NCI-H510A (cell line): ENCODE data around the gene SLC44A5.
A peak's percentile ranks its signal among the peaks of the same experiment; 100 is the strongest.
"Not testable (repeated sequence)": the region's sequence is repeated elsewhere in the genome, so short reads cannot be mapped to it uniquely, and the experiment has no call there.

Source experiments
- DNase-seq: peaks from one replicate; lab custom pipeline; 2025; lab: John Stamatoyannopoulos, UW

Gene SLC44A5

GRCh38 chr1:75366595-75366994, 244.3 kb downstream of the SLC44A5 start:
- no peak for DNase-seq

DNA sequence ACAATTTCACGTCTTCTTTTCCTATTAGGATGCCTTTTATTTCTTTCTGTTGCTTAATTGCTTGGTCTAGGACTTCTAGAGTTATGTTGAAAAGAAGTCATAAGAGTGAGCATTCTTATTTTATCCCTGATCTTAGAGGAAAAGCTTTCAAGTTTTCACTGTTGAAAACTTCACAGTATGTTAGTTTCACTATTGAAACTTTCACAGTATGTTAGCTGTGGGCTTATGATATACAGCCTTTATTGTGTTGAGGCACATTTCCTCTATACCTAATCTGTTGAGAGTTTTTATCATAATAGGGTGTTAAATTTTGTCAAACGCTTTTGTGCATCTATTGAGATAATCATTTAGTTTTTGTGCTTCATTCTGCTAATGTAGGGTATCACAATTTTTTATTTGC, 249.7 kb downstream of the SLC44A5 start:
- no peak for DNase-seq

DNA sequence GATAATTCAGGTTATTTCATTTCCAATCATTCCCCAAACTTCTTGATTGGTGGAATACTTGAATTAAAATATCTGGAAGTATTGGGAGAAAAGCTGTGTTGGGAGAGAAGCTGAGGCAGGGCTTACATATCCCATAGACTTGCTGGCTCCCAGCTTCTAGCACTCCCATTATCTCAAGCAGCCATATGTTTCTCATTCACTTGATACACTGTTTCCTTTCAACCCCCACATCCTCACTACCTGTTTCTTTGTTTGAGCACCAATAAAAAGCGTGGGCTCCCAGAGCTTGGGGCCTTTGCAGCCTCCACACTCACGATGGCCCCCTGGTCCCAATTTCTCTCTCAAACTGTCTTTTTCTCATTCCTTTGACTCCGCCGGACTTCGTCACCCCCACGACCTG, 256.6 kb downstream of the SLC44A5 start:
- DNase-seq = not testable (repeated sequence)

DNA sequence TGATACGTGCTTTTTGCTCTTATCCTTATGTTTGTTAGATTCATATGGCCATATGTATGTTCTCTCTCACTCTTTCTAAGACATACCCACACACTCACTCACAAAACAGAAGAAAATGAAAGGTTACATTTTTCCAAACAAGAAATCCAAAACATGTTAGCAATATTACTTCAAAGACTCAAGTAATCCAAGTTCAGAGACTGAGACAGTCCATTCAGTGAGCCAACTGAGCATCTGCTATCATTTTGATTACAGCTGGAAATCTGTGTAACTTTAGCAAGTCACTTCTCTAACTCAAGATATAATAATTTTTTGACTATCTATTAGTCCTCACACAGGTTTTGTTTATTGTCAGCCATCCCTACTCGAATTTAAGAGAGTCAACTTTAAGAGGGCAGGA, 257.9 kb downstream of the SLC44A5 start:
- no peak for DNase-seq

DNA sequence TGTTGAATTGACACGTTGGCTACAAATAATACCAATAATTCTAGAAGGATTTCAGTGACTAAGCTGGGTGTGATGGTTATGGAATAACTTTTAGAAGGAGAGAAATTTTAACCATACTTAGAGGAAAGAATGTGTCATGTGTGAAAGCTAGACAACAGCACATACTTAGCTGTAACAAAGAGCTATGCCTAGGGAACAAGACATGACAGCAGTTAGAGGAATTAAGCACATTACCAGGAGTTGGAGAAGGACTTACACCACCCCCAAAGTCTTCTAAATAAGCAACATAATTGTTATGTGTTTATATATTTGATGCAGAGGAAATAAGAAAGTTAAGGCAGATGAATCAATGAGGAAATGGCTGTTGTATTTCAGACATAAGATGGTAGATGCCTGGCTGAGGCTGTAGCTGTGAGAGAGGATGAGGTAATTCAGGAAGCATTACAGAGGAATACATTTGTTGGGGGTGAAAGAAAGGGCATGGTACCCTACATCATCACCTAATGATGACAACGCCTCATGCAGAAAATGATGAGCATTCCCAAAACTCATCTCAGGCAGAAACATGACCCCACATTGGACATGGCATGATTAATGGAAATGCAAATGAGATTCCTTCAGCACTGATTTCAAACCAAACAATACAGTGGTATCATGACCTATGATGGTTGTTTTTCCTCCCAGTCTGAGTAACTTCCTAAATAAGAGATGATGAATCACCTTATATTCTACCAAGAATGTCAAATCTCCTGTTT, 265.2 kb downstream of the SLC44A5 start:
- DNase-seq = no peak

- peak; percentile 41 for DNase-seq
Measured at GRCh38 chr1:75342786-75343185, 268.1 kb downstream of the SLC44A5 start.

GRCh38 chr1:75341537-75341936, 269.4 kb downstream of the SLC44A5 start:
- DNase-seq = no peak

DNA sequence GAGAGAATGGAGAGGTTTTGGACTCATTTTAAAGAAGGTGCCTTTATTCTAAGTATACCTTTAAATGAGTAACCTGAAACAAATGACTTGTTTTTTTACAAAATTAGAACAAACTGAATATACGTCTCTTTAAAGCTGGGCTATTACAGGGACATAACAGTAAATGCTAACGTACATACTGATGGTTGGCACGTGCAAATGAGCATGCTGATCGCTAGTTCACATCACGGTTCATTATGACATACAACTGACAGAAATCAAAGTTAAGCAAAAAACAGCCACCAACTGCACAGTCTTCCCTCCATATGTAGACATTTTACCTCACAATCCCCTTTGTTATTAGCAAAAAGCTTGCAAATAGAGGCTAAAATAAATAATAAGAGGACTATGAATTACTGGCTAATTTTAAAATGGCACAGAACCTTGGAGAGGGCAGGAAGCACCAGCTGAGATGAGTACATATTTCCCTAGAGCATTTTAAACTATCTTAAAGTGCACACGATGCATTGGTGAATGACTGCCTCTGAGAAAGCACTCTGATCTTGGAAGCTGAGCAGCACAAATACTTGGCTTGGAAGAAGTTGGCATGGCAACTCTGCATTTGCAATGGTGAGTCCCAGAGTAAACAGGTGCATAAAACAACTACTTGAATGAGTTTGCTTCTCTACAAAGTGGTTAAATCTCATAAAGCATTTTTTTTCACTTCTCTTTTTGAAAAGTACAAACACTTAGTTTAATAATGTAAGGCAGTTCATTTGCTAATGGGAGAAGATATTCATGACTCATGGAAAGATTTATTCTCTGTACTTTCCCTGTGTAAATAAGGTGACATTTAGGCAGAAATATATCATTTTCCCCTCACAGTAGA, 272.1 kb downstream of the SLC44A5 start:
- DNase-seq = no peak

GRCh38 chr1:75334876-75335389, 276.0 kb downstream of the SLC44A5 start:
- no peak for DNase-seq

- DNase-seq = no peak
Measured at GRCh38 chr1:75330624-75331023, 280.3 kb downstream of the SLC44A5 start.

DNA sequence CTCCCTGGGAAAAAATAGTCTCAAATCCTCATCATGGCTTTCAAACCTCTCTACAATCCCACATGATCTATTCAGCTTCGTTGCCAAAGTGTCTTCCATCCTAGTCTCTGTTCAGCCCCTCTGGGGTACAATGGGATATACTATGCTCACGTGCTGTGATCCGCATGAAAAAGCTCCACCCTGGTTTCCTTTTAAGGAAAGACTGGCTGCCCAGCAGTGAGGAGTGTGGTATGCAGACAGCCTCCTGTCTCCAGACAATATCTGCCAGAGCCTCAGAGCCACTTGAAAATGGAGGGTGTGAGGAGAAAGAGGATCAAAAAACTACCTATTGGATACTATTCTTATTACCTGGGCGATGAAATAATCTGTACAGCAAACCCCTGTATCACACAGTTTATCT, 282.2 kb downstream of the SLC44A5 start:
- DNase-seq = no peak

DNA sequence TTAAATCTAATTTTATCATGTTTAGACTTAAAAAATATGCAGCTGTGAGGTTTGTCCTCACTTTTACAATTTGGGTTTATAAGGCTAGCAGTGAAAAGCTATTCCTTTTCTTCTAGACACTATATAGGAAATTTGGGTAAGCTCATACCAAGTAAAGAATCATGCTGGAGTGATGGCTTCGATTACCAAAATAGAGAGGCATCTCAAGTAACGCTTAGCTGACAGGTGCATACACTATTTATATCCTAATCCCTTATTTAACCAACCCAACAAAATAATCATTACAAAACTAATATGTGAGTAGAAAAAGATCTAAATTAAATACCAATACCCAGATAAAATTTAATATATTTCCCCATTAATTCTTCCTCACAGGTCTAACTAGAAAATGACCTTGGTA, 283.5 kb downstream of the SLC44A5 start:
- DNase-seq = no peak

DNA sequence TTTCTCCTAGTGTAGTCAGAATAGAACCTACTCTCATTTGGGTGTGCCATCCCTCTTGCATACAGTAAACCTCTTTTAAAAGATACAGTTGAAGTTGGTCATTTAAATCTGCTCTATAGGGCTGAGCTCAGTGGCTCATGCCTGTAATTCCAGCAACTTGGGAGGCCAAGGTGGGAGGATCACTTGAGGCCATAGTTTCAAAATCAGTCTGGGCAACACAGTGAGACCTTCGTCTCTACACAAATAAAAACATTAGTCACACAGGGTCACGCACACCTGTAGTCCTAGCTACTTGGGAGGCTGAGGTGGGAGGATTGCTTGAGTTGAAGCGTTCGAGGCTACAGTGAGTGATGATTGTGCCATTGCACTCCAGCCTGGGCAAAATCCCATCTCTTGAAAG, 292.9 kb downstream of the SLC44A5 start:
- DNase-seq = no peak

DNA sequence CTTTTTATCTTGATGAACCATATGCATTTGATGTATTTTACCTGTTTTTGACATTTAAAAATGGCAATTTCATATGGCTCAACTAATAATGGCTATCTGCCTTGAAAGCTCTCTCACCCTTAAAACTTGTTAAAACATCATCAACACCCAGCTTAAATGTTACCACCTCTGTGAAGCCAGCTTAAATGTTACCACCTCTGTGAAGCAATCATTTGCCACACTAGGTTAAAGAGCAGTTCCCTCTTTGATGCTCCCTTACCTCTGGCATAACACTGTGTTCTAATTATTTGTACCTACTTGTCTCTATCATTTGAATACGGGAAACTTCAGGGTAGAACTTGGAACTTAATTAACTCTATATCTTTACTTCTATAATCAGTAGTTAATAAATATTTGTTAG, 294.7 kb downstream of the SLC44A5 start:
- DNase-seq = no peak

DNA sequence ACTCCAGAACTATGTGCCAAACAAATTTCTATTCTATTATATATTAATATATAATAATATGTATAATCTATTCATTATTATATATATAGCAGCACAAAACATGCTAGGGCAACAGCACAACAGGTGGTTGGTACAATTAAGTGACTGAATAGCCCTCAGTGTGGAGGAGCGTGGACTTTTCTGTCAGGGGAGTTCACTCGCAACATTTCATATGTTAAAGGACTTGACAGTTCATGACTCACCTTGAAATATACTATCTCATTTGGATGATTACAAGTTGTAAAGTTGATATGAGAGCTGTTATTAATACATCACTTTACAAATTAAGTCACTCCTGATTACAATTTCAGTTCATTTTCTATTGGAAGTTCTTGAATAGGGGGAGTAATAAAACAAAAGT, 298.3 kb downstream of the SLC44A5 start:
- DNase-seq = no peak

- DNase-seq = no peak
Measured at GRCh38 chr1:75310067-75310466, 300.8 kb downstream of the SLC44A5 start.

DNA sequence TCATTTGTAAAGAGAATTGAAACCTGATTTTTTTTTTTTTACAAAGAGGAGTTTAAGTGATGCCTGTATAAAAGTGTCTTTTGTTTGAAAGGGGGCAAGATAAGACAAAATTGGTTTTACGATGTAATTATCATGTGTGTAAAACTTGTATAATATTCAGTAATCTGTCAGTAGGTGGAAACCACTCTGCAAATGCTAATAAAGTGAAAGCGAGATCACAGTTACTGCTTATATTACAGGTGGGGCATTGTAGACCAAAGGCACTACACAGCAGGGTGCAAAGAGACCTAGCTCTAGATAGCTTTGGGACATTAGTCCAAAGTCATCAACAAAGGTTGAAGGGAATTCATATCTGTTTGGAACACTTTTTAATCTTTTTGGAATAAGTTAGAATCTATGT, 302.5 kb downstream of the SLC44A5 start:
- DNase-seq = no peak

- DNase-seq = no peak
Measured at GRCh38 chr1:75305061-75305460, 305.9 kb downstream of the SLC44A5 start.

DNA sequence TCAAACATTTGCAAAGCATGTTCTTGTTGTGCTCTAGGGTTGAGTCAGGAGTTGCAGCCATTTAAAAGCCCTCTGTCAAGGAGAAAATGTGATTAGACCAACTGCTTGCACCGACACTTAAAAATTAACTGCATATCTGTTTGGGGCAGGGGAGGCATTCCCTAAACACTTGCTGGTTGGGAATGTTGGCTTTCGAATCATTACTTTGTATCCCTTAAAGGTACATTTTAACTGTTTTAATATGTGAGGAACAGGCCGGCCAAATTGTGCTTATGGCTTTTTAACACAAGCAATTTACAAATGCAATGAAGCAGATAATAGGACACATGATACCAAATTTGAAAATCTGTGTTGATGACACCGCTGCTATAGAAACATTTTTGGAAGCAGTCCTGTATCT, 317.6 kb downstream of the SLC44A5 start:
- DNase-seq = no peak

DNA sequence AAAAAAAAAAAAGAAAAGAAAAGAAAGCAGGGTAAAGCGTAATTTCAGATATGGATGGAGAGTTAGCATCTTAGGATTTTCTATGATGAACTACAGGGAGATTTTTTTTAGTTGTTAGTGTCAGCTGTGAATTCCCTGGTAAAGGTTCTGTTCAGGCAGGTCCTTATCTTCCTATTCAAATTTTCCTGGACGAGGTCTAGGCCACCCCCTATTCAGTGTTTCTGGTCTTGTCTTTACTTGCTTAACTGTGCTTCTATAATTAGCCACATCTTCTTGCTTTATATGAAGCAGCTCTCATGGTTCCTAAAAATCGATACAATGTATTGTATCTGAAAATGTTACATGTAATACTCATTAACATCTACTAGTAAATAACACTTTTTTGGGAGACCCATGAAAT, 318.9 kb downstream of the SLC44A5 start:
- DNase-seq = no peak

- DNase-seq = no peak
Measured at GRCh38 chr1:75276385-75276784, 334.5 kb downstream of the SLC44A5 start.

DNA sequence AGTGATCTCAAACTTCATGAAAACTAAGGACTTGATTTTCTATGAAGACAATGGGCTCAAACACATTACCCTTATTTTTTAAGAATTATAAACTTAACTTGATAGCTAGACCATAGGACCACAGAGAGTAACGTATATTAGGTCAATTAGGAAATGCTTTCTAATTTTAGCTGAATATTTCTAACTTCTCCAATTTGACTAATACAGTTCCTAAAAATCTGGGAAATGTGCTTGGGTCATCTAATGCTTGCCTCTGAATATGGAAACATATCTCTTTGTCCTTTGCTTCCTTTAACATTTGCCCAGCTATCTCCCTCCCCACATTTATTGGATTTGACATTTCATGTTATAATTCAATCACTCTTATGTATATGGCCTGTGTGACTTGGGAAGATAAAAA, 335.3 kb downstream of the SLC44A5 start:
- DNase-seq = no peak

GRCh38 chr1:75274920-75275506, 335.9 kb downstream of the SLC44A5 start:
- DNase-seq = no peak
